H9 (cell line): Measurements from ENCODE around the gene RAB40B. TPM values are rescaled to one million over a fixed set of nuclear protein-coding genes. Genes with fewer than 3 reads are reported as not detected.
A peak's percentile ranks its signal among the peaks of the same experiment; 100 is the strongest.

Experiments
- DNase-seq: peaks from one replicate; pipeline ENCODE4 v3.0.0-alpha.2; 2017
- H2AFZ ChIP-seq: one replicate; pipeline ENCODE4 v1.6.1; 2013; ENCODE audit warnings: mild to moderate bottlenecking, low read length, control low read depth, moderate library complexity
- H2AK5ac ChIP-seq: 2 replicates; pipeline ENCODE4 v1.6.1; 2013; ENCODE audit warnings: low read length, control low read depth, mixed read lengths; ENCODE audit not compliant: insufficient read length
- H2BK120ac ChIP-seq: one replicate; pipeline ENCODE4 v1.6.1; 2013; ENCODE audit warnings: low read depth, mild to moderate bottlenecking, low read length, control low read depth, inconsistent platforms; ENCODE audit not compliant: poor library complexity, severe bottlenecking
- H2BK12ac ChIP-seq: 2 replicates; pipeline ENCODE4 v1.6.1; 2013; ENCODE audit warnings: low read length, control low read depth, mixed read lengths, low read depth; ENCODE audit not compliant: insufficient read length
- H2BK15ac ChIP-seq: 2 replicates; pipeline ENCODE4 v1.6.1; 2013; ENCODE audit warnings: low read depth, low read length, control low read depth
- H2BK20ac ChIP-seq: one replicate; pipeline ENCODE4 v1.6.1; 2013; ENCODE audit warnings: low read depth, mild to moderate bottlenecking, low read length, control low read depth, inconsistent platforms; ENCODE audit not compliant: poor library complexity, severe bottlenecking
- H2BK5ac ChIP-seq: 2 replicates; pipeline ENCODE4 v1.6.1; 2013; ENCODE audit warnings: low read length, control low read depth, mixed read lengths; ENCODE audit not compliant: insufficient read length
- H3K14ac ChIP-seq: 2 replicates; pipeline ENCODE4 v1.6.1; 2013; ENCODE audit warnings: low read length, control low read depth; ENCODE audit not compliant: insufficient read depth
- H3K18ac ChIP-seq: 2 replicates; pipeline ENCODE4 v1.6.1; 2013; ENCODE audit warnings: low read depth, mild to moderate bottlenecking, mixed read lengths, low read length, control low read depth; ENCODE audit not compliant: insufficient read length
- H3K23ac ChIP-seq: 2 replicates; pipeline ENCODE4 v1.6.1; 2013; ENCODE audit warnings: low read length, control low read depth, mixed read lengths, low read depth; ENCODE audit not compliant: insufficient read length
- H3K23me2 ChIP-seq: 2 replicates; pipeline ENCODE4 v1.6.1; 2013; ENCODE audit warnings: low read depth, mild to moderate bottlenecking, mixed read lengths, low read length, control low read depth; ENCODE audit not compliant: insufficient read length, poor library complexity, severe bottlenecking
- H3K27ac ChIP-seq: 2 replicates; pipeline ENCODE4 v1.5.1; 2013; ENCODE audit warnings: low read length, control low read depth, mixed read lengths, low read depth; ENCODE audit not compliant: insufficient read length
- H3K27me3 ChIP-seq: 2 replicates; pipeline ENCODE4 v1.6.1; 2013; ENCODE audit warnings: low read length, control low read depth, inconsistent platforms; ENCODE audit not compliant: insufficient read depth
- H3K4ac ChIP-seq: 2 replicates; pipeline ENCODE4 v1.6.1; 2013; ENCODE audit warnings: low read depth, mild to moderate bottlenecking, control low read depth, inconsistent platforms, low read length, moderate library complexity
- H3K4me1 ChIP-seq: 2 replicates; pipeline ENCODE4 v1.6.1; 2013; ENCODE audit warnings: low read length, control low read depth, inconsistent platforms; ENCODE audit not compliant: insufficient read depth
- H3K4me2 ChIP-seq: 2 replicates; pipeline ENCODE4 v1.6.1; 2013; ENCODE audit warnings: low read length, control low read depth, mixed read lengths; ENCODE audit not compliant: insufficient read length, insufficient read depth
- H3K56ac ChIP-seq: 2 replicates; pipeline ENCODE4 v1.6.1; 2013; ENCODE audit warnings: low read depth, mild to moderate bottlenecking, mixed read lengths, low read length, control low read depth; ENCODE audit not compliant: insufficient read length
- H3K79me1 ChIP-seq: 2 replicates; pipeline ENCODE4 v1.6.1; 2013; ENCODE audit warnings: low read depth, mild to moderate bottlenecking, moderate library complexity, low read length, control low read depth, inconsistent platforms; ENCODE audit not compliant: insufficient read depth, poor library complexity, severe bottlenecking
- H3K79me2 ChIP-seq: 2 replicates; pipeline ENCODE4 v1.6.1; 2013; ENCODE audit warnings: low read length, control low read depth, inconsistent platforms; ENCODE audit not compliant: insufficient read depth
- H3K9ac ChIP-seq: 2 replicates; pipeline ENCODE4 v1.6.1; 2013; ENCODE audit warnings: low read length, control low read depth, mixed read lengths; ENCODE audit not compliant: insufficient read length; ENCODE audit errors: extremely low read depth
- H3K9me3 ChIP-seq: one replicate; pipeline ENCODE4 v1.6.1; 2013; ENCODE audit warnings: low read depth, low read length, inconsistent platforms; ENCODE audit not compliant: control insufficient read depth
- H3T11ph ChIP-seq: one replicate; pipeline ENCODE4 v1.6.1; 2013; ENCODE audit warnings: mild to moderate bottlenecking, low read length, control low read depth, inconsistent platforms
- H4K20me1 ChIP-seq: one replicate; pipeline ENCODE4 v1.6.1; 2013; ENCODE audit not compliant: control insufficient read depth, insufficient read length, insufficient read depth
- H4K5ac ChIP-seq: 2 replicates; pipeline ENCODE4 v1.6.1; 2013; ENCODE audit warnings: low read depth, mild to moderate bottlenecking, mixed read lengths, low read length, control low read depth; ENCODE audit not compliant: insufficient read length
- H4K8ac ChIP-seq: replicated peaks from 2 replicates; pipeline ENCODE4 v1.6.1; 2013; ENCODE audit warnings: low read length, control low read depth, mixed read lengths, low read depth; ENCODE audit not compliant: insufficient read length
- H4K91ac ChIP-seq: 2 replicates; pipeline ENCODE4 v1.6.1; 2013; ENCODE audit warnings: low read depth, mild to moderate bottlenecking, moderate library complexity, mixed read lengths, low read length, control low read depth; ENCODE audit not compliant: insufficient read length
- H3K27ac Mint-ChIP-seq, 3 experiments: 2 replicates in 2 of 3; 3 replicates in 1 of 3; pipeline ENCODE4 v1.8.0; 2020 to 2021; ENCODE audit warnings: mixed read lengths in 3 of 3, mild to moderate bottlenecking in 1 of 3, moderate library complexity in 1 of 3
- H3K27me3 Mint-ChIP-seq: 2 replicates; pipeline ENCODE4 v1.8.0; 2021; ENCODE audit warnings: low read depth, mild to moderate bottlenecking, moderate library complexity, mixed read lengths
- H3K36me3 Mint-ChIP-seq, 3 experiments: 2 replicates in 2 of 3; 3 replicates in 1 of 3; pipeline ENCODE4 v1.8.0; 2020 to 2021; ENCODE audit warnings: low read depth in 3 of 3, mixed read lengths in 3 of 3; ENCODE audit not compliant: insufficient read depth in 1 of 3
- H3K4me1 Mint-ChIP-seq, 2 experiments: 2 replicates each; pipeline ENCODE4 v1.8.0; 2020; ENCODE audit warnings: mixed read lengths in 2 of 2
- H3K4me3 Mint-ChIP-seq, 2 experiments: 2 replicates in 1 of 2; 3 replicates in 1 of 2; pipeline ENCODE4 v1.8.0; 2020 to 2021; ENCODE audit warnings: mild to moderate bottlenecking in 2 of 2, mixed read lengths in 2 of 2, moderate library complexity in 1 of 2
- H3K9me3 Mint-ChIP-seq, 2 experiments: 2 replicates in 1 of 2; 3 replicates in 1 of 2; pipeline ENCODE4 v1.8.0; 2020; ENCODE audit warnings: mild to moderate bottlenecking in 2 of 2, mixed read lengths in 2 of 2, moderate library complexity in 1 of 2
- WGBS: extraction: QIAGEN DNeasy Blood & Tissue Kit; methylation state at CpG from one replicate; pipeline ENCODE4 v1.1.7; 2013; ENCODE audit warnings: missing lambda C conversion rate, low lambda C conversion rate, mixed read lengths; ENCODE audit not compliant: insufficient read length; ENCODE audit errors: extremely low coverage; 5-methylcytosine and 5-hydroxymethylcytosine counted together
- total RNA-seq: library from RNA; stranded (reverse); gene quantifications from 2 replicates; pipeline ENCODE4 v1.2.1, GENCODE V29; 2021
- TF ChIP-seq, protein P1 (sequence below): fragments of 200-600 bp; sonication (generic); conservative IDR thresholded peaks from 3 replicates; pipeline ENCODE4 v1.8.0; 2021; ENCODE audit warnings: antibody characterized with exemption, mild to moderate bottlenecking

The RAB40B gene
- total RNA-seq, 1 experiment from 2014 or later: 3.5 TPM

- no peaks in the 10 kb centered on the region; the same call in 1 of the 2 replicates for H3K27me3 Mint-ChIP-seq
- H3K4me1 Mint-ChIP-seq: peaks cover 0 to 4% of the 10 kb centered on the region in 2 experiments; a peak in 1 of 4 replicates
- Histone ChIP-seq H3K79me1 (no peaks in the 10 kb centered on the region), H2AK5ac (no peak overlapping the region), H3K27ac (no peak overlapping the region), H3T11ph (no peak overlapping the region), H2BK120ac (no peak overlapping the region), H4K91ac (no peak overlapping the region), H3K56ac (no peak overlapping the region), H3K79me2 (no peaks in the 10 kb centered on the region), H3K18ac (no peak overlapping the region), H3K27me3 (no peaks in the 10 kb centered on the region), H2BK15ac (no peak overlapping the region), H3K4ac (no peak overlapping the region), H4K8ac (no peak overlapping the region), H3K23ac (no peak overlapping the region), H3K9me3 (no peaks in the 10 kb centered on the region), H3K14ac (no peak overlapping the region), H2BK20ac (no peak overlapping the region), H3K9ac (no peak overlapping the region), H4K5ac (no peak overlapping the region), H2BK5ac (no peak overlapping the region), H3K4me1 (no peaks in the 10 kb centered on the region), H3K23me2 (no peaks in the 10 kb centered on the region), H2AFZ (no peak overlapping the region), H3K4me2 (no peak overlapping the region), H2BK12ac (no peak overlapping the region), H4K20me1 (no peaks in the 10 kb centered on the region)
- no peak overlapping the region for H3K4me3 Mint-ChIP-seq
- DNase-seq: no peak
- TF ChIP-seq, protein P1, sequence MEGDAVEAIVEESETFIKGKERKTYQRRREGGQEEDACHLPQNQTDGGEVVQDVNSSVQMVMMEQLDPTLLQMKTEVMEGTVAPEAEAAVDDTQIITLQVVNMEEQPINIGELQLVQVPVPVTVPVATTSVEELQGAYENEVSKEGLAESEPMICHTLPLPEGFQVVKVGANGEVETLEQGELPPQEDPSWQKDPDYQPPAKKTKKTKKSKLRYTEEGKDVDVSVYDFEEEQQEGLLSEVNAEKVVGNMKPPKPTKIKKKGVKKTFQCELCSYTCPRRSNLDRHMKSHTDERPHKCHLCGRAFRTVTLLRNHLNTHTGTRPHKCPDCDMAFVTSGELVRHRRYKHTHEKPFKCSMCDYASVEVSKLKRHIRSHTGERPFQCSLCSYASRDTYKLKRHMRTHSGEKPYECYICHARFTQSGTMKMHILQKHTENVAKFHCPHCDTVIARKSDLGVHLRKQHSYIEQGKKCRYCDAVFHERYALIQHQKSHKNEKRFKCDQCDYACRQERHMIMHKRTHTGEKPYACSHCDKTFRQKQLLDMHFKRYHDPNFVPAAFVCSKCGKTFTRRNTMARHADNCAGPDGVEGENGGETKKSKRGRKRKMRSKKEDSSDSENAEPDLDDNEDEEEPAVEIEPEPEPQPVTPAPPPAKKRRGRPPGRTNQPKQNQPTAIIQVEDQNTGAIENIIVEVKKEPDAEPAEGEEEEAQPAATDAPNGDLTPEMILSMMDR: no peak
- peak overlapping the region in 1 of 3 experiments; percentile 87; a peak in 1 of 7 replicates for H3K27ac Mint-ChIP-seq
- no CpG with 5 or more reads among the region's 21 CpGs for WGBS
- H3K36me3 Mint-ChIP-seq: peaks cover 26 to 84% (median 70%) of the 10 kb centered on the region in 3 experiments
- peaks cover 0 to 6% of the 10 kb centered on the region in 2 experiments; a peak in 3 of 5 replicates for H3K9me3 Mint-ChIP-seq
Measured at GRCh38 chr17:82611140-82612058, 87.1 kb downstream of the RAB40B start.
